ENCODE measurements around the gene GNAT1.
A peak's percentile ranks its signal among the peaks of the same experiment; 100 is the strongest.

GNAT1 gene

DNA sequence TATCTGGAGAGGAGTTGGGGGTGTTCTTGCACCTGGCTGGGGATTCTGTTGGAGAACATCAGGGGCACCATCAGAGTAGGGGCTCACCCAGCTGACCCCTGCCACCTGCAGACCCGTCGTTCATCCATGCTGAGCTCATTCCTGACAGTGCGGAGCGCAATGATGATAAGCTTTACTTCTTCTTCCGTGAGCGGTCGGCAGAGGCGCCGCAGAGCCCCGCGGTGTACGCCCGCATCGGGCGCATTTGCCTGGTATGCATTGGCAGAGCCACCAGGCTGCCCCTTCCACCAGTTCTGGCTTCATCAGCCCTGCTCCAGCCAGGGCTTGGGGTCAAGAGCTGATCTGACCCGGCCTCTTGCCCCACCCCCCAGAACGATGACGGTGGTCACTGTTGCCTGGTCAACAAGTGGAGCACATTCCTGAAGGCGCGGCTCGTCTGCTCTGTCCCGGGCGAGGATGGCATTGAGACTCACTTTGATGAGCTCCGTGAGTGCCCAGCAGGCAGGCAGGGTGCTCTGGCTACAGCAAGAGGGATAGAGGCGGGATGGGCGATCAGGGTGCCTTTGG lies 8.8 kb upstream of the GNAT1 start:
- DNase-seq = no peak

GRCh38 chr3:50183755-50184154 lies 7.7 kb upstream of the GNAT1 start:
- no peak for DNase-seq

GRCh38 chr3:50184242-50184978 lies 7.0 kb upstream of the GNAT1 start:
- no peak for DNase-seq

DNA sequence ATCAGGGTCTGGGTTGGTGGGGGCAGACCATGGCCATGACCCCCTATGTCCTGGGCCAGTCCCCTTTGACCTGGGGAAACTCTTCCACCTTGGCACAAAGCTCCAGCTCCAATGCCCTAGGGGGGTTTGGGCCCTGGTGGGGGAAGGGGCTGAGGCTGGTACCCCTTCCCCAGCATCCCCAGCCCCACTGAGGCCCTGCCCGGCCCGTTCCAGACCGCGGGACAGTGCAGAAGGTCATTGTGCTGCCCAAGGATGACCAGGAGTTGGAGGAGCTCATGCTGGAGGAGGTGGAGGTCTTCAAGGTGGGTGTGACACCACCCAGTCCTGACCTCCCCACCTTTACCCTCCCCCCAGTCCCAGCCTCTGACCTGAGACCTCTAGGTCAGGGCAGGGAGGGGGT lies 6.2 kb upstream of the GNAT1 start:
- DNase-seq = no peak

DNA sequence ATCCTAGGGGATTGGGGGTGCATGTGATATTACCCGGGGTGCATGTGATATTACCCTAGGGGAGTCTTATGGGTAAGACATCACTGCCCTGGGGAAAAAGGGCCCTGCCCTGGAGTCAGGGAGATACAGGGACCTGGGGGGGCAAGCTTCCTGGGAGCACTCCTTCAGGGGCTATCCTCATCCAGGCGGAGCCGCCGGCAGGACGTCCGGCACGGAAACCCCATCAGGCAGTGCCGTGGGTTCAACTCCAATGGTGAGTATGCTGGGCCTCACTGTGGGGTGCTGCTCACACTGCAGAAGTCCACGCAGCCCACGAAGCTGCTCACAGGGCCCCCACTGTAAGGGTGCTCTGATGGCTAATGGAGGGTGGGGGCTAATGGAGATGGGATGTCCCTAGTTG lies 5.3 kb upstream of the GNAT1 start:
- DNase-seq = no peak

DNA sequence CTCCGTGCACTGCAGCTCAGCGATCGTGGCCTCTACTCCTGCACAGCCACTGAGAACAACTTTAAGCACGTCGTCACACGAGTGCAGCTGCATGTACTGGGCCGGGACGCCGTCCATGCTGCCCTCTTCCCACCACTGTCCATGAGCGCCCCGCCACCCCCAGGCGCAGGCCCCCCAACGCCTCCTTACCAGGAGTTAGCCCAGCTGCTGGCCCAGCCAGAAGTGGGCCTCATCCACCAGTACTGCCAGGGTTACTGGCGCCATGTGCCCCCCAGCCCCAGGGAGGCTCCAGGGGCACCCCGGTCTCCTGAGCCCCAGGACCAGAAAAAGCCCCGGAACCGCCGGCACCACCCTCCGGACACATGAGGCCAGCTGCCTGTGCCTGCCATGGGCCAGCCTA lies 3.7 kb upstream of the GNAT1 start:
- no peak for DNase-seq

DNA sequence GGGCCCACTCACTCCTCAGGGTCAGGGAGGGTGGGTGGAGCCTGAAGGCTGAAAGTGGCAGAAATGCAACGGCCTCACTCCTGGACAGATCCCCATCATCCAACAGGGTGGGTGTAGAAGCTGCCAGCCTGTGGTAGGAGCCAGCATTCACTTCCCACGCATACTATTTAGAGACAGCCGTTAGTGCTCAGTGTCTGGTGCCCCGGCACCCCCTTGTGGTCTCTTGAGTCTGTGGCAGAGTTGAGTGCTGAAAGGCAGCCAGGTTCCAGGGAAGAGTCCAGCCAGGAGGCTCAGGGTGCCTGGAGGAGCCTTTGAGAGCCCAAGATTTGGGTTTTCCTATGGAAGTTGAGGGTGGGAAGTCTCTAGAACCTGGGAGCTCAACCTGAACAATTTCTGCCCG lies 2.1 kb upstream of the GNAT1 start:
- no peak for DNase-seq

GRCh38 chr3:50189989-50190388 lies 1.4 kb upstream of the GNAT1 start:
- no peak for DNase-seq

DNA sequence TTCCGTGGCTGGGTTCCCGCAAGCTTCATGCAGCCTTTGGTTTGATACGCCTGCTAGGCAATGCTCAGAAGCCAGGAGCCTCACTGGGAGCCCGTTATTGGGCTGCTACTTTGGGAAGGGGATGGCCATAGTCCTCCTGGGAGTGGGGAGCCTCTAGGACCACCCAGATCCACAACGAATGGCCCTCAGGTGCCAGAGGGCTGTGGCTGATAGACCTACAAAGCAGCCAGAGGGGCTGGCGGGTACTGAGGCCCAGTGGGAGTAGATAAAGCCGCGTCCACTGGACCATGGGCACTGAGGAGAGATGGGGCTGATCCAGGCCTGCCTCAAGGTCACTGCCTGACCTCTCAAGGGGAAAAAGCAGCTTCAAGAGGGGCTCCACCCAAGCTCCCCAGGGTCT lies 714 bp downstream of the GNAT1 start:
- DNase-seq = no peak

- peak; percentile 93 for DNase-seq
These were observed 1.3 kb downstream of the GNAT1 start for GRCh38 chr3:50192689-50193141.

DNA sequence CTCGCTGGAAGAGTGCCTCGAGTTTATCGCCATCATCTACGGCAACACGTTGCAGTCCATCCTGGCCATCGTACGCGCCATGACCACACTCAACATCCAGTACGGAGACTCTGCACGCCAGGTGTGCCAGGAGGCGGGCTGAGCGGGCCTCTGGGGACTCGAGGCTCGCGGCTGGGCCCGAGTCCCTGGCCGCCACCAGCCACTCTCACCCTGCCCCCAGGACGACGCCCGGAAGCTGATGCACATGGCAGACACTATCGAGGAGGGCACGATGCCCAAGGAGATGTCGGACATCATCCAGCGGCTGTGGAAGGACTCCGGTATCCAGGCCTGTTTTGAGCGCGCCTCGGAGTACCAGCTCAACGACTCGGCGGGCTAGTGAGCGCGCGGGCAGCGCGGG lies 1.9 kb downstream of the GNAT1 start:
- DNase-seq = no peak

DNA sequence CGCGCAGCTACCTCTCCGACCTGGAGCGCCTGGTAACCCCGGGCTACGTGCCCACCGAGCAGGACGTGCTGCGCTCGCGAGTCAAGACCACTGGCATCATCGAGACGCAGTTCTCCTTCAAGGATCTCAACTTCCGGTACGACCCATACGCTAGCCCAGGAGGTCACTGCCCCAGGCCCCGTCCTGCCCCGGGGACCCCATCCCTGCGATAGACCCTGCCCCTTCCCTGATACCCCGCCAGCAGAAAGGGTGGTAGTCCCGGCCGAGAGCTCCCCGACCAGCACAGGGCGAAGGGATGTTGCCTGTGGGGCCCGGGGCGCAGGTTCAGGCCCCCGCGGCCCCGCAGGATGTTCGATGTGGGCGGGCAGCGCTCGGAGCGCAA lies 2.3 kb downstream of the GNAT1 start:
- no peak for DNase-seq

GRCh38 chr3:50194128-50194902 lies 2.9 kb downstream of the GNAT1 start:
- DNase-seq = peak; percentile 94

- peak; percentile 75 for DNase-seq
These were observed 3.6 kb downstream of the GNAT1 start for GRCh38 chr3:50194903-50195500.

- no peak for DNase-seq
These were observed 4.3 kb downstream of the GNAT1 start for GRCh38 chr3:50195501-50196252.

DNA sequence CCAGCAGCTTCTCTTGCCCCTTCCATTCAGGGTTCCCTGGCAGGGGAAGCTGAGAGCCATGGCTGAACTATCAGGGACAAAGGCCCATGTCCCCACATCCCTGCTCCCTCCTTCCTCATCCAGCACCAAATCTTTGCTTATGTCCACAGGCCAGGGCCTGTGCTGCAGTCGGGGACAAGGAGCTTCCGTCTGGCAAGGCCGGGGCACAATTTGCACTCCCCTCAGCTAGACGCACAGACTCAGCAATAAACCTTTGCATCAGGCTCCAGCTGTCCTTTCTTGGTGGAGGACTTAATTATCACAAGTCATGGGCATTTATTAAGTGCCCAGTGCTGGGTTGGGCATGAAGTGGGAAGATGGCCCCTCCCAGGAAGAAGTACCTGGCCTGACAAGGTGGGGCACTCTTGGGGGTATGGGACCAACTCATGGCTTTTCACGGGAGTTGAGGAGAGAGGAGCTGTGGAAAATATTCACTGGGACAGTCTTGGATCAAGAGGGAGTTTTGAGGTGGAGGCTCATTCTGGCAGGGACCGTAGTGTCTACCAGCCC lies 4.9 kb downstream of the GNAT1 start:
- no peak for DNase-seq

DNA sequence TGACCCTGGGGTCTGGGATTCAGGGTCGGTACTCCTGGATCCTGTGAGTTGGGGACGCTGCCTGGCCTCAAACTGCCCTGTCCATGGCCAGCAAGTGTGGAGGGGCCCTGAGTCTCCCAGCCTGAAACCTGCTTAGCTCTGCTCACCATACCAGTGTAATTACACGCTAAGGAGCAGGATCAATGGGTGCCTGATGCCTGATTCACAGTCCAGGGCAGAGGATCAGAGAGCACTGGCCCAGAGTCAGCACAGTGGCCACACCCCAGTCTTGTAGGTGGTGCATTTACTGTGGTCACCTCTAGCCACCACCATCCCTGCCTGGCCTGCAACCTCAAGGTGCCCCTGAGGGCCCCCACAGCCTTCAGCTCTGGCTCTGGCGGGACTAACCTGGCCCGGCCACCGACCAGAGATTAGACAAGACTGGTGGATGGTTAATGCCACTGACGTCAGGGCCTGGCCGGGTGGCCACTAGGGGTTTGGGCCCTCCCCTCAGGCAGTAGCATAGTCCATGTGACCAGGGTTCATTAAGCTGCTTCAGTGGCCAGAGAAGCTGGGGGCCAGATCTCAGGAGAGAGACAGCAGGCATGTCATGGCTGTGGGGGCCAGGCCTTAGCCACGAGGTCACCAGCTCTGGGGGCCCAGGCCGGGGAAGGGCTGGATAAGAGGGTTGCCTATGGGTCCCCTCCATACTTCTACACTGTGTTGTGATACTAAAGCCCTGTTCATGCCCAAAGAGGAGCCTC lies 10.3 kb downstream of the GNAT1 start:
- no peak for DNase-seq

DNA sequence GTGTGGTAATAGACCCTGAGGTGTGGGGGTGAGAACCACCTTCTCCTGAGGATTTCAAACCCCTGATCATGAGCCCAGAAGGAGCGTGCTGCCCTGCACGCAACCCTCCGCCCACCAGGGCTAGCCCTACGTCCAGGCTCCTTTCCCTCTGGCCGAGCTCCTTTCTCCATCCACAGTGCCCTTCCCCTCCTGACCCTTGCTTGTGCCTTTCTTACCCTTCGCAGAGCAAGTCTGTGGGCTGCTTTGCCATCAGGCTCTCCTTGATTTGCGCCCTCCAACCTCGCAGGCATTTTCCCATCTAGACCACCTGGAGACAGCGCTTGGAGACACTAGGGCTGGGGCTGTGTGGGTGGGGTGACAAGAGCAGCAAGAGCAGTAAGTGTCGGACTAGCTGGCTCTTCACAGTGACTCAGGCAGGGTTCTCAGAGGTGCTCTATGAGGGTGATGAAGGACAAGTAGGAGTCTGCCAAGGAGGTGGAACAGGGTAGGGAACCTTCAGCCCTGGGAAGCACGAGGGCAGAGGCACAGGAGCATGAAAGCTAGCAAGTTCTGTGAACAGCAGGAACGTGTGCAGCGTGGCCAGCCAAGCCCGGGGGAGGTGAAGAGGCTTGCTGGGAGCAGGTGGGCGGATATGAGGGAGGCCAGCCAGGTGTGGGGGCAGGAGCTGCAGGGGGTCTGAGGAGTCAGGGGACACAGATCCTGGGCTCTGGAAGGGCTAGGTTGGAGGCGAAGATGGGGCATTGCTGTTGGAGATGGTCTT lies 11.1 kb downstream of the GNAT1 start:
- no peak for DNase-seq

DNA sequence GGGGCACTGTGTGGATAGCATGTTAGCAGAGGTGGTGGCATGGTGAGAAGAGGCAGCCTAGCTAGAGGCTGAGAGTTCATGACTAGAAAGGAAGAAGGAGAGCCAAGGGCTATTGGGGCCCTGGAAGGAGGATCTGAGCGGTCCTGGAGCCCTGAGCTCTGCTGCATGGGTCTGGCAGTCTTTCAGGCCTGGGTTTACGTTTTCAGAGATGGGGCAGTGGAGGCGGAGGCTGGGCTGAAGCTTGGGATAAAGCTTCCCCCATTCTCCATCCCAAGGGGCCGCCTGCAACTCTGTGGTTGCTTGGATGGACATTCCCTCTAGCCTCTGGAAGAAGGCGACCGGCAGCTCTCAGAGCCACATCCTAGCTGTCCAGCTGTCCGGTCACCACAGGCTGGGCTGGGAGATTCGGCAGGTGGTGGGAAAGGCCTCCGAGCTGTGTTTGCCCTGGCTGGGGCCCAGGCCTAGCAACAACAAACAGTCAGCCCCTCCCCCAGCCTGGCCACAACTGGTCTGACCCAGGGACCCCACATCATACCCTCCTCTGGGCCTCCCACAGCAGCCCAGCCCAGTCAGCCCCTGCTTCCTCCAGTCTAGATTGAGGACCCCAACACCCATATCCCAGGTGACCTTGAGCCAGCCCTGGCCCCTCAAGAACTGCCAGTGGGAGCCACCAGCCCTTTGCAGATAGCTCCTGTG lies 11.9 kb downstream of the GNAT1 start:
- DNase-seq = no peak

All from activated effector memory CD4-positive, alpha-beta T cell treated with anti-CD3 and anti-CD28 coated beads, Interleukin-2, amount 50 U/mL, for 16 hours (primary cell).